NCI-H1694 treated with DMSO at 0.1 percent for 48 hours (cell line): ENCODE data around the gene C2orf68.
"Not testable (repeated sequence)": the region's sequence is repeated elsewhere in the genome, so short reads cannot be mapped to it uniquely, and the experiment has no call there.

ENCODE experiments used
- DNase-seq: peaks from one replicate; lab custom pipeline; 2025; lab: John Stamatoyannopoulos, UW

Gene C2orf68

DNA sequence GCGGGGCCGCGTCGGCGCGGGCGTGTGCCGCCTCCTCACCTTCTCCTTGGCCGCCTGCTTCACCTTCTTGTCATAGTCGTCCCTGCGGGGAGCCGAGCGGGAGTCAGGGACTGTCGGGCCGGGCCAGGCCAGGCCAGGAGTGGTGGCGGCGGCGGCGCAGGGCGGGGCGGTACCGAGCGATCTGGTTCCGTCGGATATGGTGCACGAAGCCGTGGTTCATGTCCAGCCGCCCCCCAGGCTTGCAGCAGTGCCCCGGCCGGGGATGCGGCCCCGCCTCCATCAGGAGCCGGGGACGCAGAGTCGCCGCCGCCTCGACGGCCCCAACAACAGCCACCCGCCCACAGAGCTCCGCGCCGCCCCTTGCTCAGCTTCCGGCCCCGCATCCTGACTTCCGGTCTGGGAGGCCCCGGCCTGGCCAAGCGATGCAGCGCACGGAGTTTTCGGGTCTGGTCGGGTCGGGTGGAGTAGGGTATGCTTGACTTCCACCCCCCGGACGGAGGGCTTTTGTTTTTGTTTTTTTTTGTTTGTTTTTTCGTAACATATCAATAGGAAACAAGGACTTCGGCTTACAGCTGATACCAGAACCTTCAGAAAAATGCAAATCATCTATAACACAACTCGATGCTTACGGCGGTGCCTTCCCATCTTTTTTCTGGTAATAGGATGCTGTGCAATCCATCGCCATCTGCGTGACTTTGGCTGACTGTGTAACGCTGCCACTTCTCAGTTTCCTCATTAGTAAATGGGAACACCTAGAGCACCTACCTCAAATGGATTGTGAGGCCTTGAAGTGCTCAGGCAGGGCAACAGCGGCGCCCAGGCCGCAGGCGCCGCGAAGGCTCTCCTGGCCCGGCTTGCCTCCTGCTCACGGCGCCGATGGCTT lies at the start of gene C2orf68:
Gene C2orf68 (minus strand): TSS at position 362 of the 883 bp plus-strand sequence. CDS start 82 bp downstream, at position 280.
- DNase-seq, result peak; percentile 83

DNA sequence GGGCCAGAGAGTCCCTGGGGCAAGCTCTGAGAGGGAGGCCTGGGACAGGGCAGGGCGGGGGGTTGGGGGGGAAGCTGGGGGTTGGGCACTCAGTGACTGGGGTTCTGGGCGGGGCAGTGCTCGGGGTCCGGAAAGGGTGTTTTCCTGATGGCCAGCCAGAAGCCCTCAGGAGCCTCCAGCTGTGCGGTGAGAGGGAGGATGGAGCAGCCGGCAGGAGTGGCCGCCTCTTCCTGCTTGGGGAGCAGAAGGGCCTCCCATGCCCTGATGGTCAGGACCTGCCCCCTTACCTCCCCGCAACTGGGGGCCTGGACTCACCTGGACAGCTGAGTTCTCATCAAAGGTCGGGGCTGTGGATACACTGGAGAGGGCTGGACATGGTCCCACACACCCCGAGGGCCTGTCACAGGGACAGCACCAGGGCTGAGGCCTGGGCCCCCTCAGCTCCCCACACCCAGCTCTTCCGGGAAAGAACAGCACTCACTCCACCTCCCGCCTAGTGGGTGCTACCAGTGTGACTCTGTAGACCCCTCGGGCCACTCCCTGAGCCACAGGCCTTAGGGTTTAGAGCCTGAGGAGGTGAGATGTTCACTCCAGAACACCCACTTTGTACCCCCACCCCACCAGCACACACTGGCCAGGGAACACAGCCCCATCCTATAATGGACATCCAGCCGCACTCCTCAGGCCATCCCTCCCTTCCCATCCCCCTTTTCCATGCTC lies 49.4 kb upstream of the C2orf68 start:
- DNase-seq, result no peak

DNA sequence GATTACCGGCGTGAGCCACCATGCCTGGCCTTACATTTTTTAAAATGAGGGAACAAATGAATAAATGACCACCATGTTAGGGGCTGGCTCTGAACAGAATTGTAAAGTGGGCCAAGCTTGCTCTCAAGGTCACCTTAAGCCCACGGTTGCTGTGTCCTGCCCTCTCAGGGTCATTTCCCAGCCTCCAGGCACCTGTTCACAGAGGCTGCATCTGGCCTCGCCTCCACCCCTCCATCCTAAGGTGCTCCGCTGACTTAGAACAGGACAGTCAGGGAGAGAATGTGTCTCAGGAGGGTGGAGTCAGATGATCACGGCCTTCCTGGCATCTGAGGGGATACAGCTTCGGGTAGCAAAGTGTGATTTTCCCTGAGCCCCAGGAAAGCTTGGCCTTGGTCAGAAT lies 48.9 kb upstream of the C2orf68 start:
- no peak for DNase-seq

GRCh38 chr2:85660301-85660700 lies 48.4 kb upstream of the C2orf68 start:
- not testable (repeated sequence) for DNase-seq

DNA sequence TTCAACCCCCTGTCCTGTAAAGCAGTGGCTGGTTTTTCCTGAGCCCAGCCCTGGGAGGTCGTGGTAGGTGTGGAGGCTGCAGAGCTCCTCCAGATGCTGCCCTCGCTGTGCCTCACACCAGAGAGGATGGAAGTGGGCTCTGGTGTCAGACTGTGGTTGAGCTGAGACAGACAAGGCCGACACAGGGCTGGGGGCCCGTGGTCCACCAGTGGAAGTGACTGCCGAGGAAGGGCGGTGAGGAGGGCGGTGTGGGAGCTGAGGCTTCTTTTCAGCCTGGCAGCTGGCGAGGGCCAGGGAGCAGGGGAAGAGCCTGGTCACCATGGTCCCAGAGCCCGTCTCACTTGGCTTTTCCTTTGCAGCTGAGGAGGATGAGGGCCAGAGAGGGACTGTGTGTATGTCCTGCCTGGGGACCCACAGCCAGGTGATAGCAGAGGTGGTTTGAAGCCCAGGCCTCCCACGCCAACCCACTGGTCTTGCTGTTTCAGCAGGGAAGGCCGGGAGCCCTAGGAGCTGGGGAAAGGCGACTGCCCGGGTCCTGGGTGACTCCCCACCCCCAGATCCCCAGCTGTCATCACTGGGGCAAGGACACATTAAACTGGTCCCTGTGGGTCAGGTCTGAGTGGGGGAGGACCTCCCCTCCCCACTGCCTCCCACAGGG lies 47.6 kb upstream of the C2orf68 start:
- DNase-seq, result no peak

GRCh38 chr2:85657399-85657798 lies 45.5 kb upstream of the C2orf68 start:
- not testable (repeated sequence) for DNase-seq

- DNase-seq, result no peak
Measured at GRCh38 chr2:85656468-85656867, 44.6 kb upstream of the C2orf68 start.

GRCh38 chr2:85655961-85656417 lies 44.1 kb upstream of the C2orf68 start:
- no peak for DNase-seq

- no peak for DNase-seq
Measured at GRCh38 chr2:85653996-85654395, 42.1 kb upstream of the C2orf68 start.

DNA sequence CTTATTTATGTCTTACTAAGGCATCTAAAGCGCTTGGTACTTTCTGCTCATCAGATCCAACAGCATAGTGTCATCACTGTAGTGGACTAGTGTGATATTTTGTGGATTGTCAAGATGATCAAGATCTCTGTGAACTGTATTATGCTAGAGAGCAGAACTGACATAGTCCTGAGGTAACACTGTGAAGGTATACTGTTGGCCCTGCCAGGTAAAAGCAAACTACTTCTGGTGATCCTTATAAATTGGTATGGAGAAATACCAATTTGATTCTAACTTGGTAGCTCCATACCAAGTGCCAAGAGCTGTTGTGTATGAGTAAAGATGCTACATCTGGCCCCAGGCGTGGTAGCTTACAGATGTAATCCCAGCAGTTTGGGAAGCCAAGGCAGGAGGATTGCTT lies 40.2 kb upstream of the C2orf68 start:
- no peak for DNase-seq

DNA sequence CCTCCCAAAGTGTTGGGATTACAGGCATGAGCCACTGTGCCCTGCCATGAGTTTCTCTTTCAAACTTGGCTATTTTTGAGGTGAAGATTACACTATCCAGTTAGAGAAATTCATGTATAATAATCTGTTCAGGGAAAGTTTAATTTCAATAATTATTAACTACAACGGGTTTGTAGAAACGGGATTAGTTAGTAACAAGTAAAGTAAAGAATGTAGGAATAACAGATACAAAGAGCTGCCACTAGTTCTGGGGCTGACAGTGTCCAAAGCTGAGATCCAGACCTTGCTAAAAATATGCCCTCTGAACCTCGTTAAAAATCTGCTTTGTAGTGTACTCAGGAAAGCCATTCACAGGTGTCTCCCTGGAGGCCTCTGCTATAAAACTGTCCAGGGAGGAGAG lies 39.2 kb upstream of the C2orf68 start:
- no peak for DNase-seq

GRCh38 chr2:85650456-85650855 lies 38.6 kb upstream of the C2orf68 start:
- no peak for DNase-seq

- no peak for DNase-seq
Measured at GRCh38 chr2:85649201-85650190, 37.6 kb upstream of the C2orf68 start.

- no peak for DNase-seq
Measured at GRCh38 chr2:85648619-85649018, 36.8 kb upstream of the C2orf68 start.

DNA sequence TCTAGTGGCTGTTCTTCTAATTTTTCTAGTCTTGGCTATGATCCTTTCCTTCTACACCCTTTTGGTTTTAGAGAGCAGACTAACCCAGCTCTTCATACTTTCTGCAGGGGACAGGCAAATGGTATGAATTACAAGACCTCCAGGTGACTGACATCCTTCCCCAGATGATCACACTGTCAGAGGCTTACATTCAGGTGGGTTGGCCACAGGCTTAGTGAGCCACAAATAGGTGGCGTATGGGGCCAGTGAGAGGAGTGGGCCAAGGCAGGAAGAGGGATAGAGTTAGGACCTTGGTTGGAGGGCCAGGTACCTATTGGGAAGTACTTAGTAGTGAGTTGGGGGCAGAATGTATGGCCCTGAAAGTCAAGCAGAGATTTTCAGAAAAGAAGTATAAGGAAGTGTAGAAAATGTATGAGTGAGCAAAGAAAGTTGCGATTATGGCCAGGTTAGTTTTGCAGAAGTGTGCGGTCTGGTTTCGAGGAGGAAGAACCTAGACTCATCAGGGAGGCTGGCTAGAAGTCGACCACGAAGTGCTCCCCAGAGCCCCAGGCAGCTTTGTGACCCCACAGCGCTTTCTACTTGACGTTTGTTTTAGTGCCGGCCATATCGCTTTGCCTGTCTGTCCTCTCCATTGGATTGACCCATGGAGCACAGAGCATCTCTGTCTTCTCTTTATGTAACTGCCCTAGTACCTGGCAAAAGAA lies 36.1 kb upstream of the C2orf68 start:
- no peak for DNase-seq

DNA sequence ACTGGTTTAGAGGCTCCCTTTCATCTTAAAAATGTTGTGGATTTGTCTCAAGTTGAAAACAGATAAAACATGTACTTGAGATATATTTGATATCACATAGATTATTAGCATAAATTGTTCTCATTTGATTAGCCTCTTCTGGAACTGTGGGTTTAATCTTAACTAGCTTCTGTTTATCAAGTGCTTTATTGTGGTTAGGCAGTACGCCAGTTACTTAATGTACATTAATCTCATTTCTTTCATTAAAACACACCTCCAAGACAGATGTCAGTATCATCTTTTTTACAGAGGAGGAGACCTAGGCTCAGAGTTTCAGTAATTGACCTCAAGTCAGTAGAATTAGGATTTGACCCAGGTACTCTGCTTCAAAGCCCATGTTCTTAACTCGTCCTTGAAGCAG lies 34.3 kb upstream of the C2orf68 start:
- no peak for DNase-seq

- no peak for DNase-seq
Measured at GRCh38 chr2:85644909-85645308, 33.0 kb upstream of the C2orf68 start.

GRCh38 chr2:85642725-85643124 lies 30.9 kb upstream of the C2orf68 start:
- DNase-seq, result no peak

- no peak for DNase-seq
Measured at GRCh38 chr2:85635636-85636035, 23.8 kb upstream of the C2orf68 start.

GRCh38 chr2:85635011-85635410 lies 23.1 kb upstream of the C2orf68 start:
- no peak for DNase-seq

DNA sequence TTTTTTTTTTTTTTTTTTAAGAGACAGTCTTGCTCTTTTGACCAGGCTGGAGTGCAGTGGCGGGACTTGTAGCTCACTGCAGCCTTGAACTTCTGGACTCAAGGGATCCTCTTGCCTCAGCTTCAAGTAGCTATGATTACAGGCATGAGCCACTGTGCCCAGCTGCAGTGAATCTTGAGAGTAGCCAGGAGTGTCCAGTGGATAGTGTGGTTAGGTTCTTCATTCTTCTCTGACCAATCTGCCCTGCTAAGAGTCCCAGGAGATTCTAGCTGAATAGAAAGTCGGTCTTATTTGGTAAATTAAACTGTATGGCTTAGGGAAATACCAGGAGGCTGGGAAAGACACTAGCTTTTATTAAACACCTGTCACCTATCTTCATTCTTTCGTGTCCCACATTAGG lies 19.4 kb upstream of the C2orf68 start:
- DNase-seq, result no peak
